Measurements from ENCODE around the gene FBL.
A peak's percentile ranks its signal among the peaks of the same experiment; 100 is the strongest.

The FBL gene

GRCh38 chr19:39852882-39853281, 6.7 kb upstream of the FBL start:
- peaks cover 17% of the 10 kb centered on the region for H3K27me3 Mint-ChIP-seq (ENCODE audit: low read depth, poor library complexity)
- H3K27ac Mint-ChIP-seq = no peak overlapping the region
- no peak for DNase-seq
- no peak overlapping the region for H3K4me3 Mint-ChIP-seq
- H3K36me3 Mint-ChIP-seq (ENCODE audit: low read depth) = no peaks in the 10 kb centered on the region
- no peaks in the 10 kb centered on the region for H3K4me1 Mint-ChIP-seq
- TF ChIP-seq CTCF (IDR thresholded peaks at IDR 0.05) = no peak
- H3K9me3 Mint-ChIP-seq = peaks cover 2% of the 10 kb centered on the region

GRCh38 chr19:39850892-39851291, 4.7 kb upstream of the FBL start:
- H3K4me3 Mint-ChIP-seq = no peak overlapping the region
- peaks cover 12% of the 10 kb centered on the region for H3K4me1 Mint-ChIP-seq

GRCh38 chr19:39848392-39848791, 2.2 kb upstream of the FBL start:
- Mint-ChIP-seq H3K27me3 (ENCODE audit: low read depth, poor library complexity) (peaks cover 10% of the 10 kb centered on the region), H3K4me3 (no peak overlapping the region), H3K36me3 (ENCODE audit: low read depth) (no peaks in the 10 kb centered on the region), H3K27ac (no peak overlapping the region), H3K4me1 (peaks cover 35% of the 10 kb centered on the region), H3K9me3 (no peaks in the 10 kb centered on the region)
- no peak for DNase-seq
- no peak for TF ChIP-seq CTCF (IDR thresholded peaks at IDR 0.05)

More at GRCh38 chr19:39850892-39851291, 4.7 kb upstream of the FBL start:
- H3K27me3 Mint-ChIP-seq (ENCODE audit: low read depth, poor library complexity) = peaks cover 17% of the 10 kb centered on the region
- H3K36me3 Mint-ChIP-seq (ENCODE audit: low read depth) = no peaks in the 10 kb centered on the region
- no peaks in the 10 kb centered on the region for H3K9me3 Mint-ChIP-seq
- TF ChIP-seq CTCF (IDR thresholded peaks at IDR 0.05) = no peak
- no peak for DNase-seq
- no peak overlapping the region for H3K27ac Mint-ChIP-seq

- H3K4me1 Mint-ChIP-seq = peaks cover 43% of the 10 kb centered on the region
- peaks cover 4% of the 10 kb centered on the region for H3K27me3 Mint-ChIP-seq (ENCODE audit: low read depth, poor library complexity)
- TF ChIP-seq CTCF (IDR thresholded peaks at IDR 0.05) = no peak
- no peaks in the 10 kb centered on the region for H3K9me3 Mint-ChIP-seq
- no peaks in the 10 kb centered on the region for H3K36me3 Mint-ChIP-seq (ENCODE audit: low read depth)
- peak overlapping the region; percentile 96 for H3K4me3 Mint-ChIP-seq
- no peak for DNase-seq
- H3K27ac Mint-ChIP-seq = no peak overlapping the region
Measured at GRCh38 chr19:39847525-39847924, 1.3 kb upstream of the FBL start.

GRCh38 chr19:39846678-39847486, 703 bp upstream of the FBL start:
- Mint-ChIP-seq H3K9me3 (no peaks in the 10 kb centered on the region), H3K27me3 (ENCODE audit: low read depth, poor library complexity) (peaks cover 3% of the 10 kb centered on the region), H3K4me1 (peaks cover 48% of the 10 kb centered on the region), H3K4me3 (peak overlapping the region; percentile 96), H3K36me3 (ENCODE audit: low read depth) (no peaks in the 10 kb centered on the region), H3K27ac (peak overlapping the region; percentile 95)
- DNase-seq = no peak
- no peak for TF ChIP-seq CTCF (IDR thresholded peaks at IDR 0.05)

GRCh38 chr19:39845584-39845932, 621 bp downstream of the FBL start:
- no peaks in the 10 kb centered on the region for H3K36me3 Mint-ChIP-seq (ENCODE audit: low read depth)
- H3K27me3 Mint-ChIP-seq (ENCODE audit: low read depth, poor library complexity) = peaks cover 6% of the 10 kb centered on the region
- peak overlapping the region; percentile 96 for H3K4me3 Mint-ChIP-seq
- no peaks in the 10 kb centered on the region for H3K9me3 Mint-ChIP-seq
- DNase-seq = peak; percentile 31
- H3K4me1 Mint-ChIP-seq = peaks cover 52% of the 10 kb centered on the region
- TF ChIP-seq CTCF (IDR thresholded peaks at IDR 0.05) = no peak
- H3K27ac Mint-ChIP-seq = peak overlapping the region; percentile 95

Data from nephron progenitor cell (in vitro differentiated cells).